Keratinocyte (primary cell): ENCODE measurements around the gene RNPC3.

ENCODE experiments used
- CTCF ChIP-seq, 3 experiments: IDR thresholded peaks in 1 of 3; conservative IDR thresholded peaks in 1 of 3; optimal IDR thresholded peaks in 1 of 3; 2 replicates in 2 of 3; 3 replicates in 1 of 3; pipeline versions ENCODE3 to v1.5.1; 2011; ENCODE audit warnings: low read length in 3 of 3, mild to moderate bottlenecking in 3 of 3, moderate library complexity in 2 of 3, control low read depth in 1 of 3, inconsistent platforms in 1 of 3; ENCODE audit not compliant: insufficient read depth in 2 of 3; ENCODE audit errors: extremely low read depth in 1 of 3
- EZH2 ChIP-seq: IDR thresholded peaks from one replicate; pipeline ENCODE4 v1.6.1; 2012; ENCODE audit warnings: inconsistent platforms, mild to moderate bottlenecking, low read length, moderate library complexity

- TF ChIP-seq CTCF (optimal IDR thresholded peaks at IDR 0.05 in 1 of 3, IDR thresholded peaks at IDR 0.05 in 1 of 3, conservative IDR thresholded peaks at IDR 0.05 in 1 of 3; ENCODE audit: extremely low read depth in 1 of 3, insufficient read depth in 2 of 3, low read length in 3 of 3), result peak in 2 of 3 experiments; percentile 50 to 59
- TF ChIP-seq EZH2, result no peak
These were observed 10.5 kb upstream of the RNPC3 start for GRCh38 chr1:103514920-103515503.
